HG03354 (cell line): ENCODE measurements around the gene IPCEF1.
"Not testable (repeated sequence)": the region's sequence is repeated elsewhere in the genome, so short reads cannot be mapped to it uniquely, and the experiment has no call there.

Experiments
- ATAC-seq: cut with Tn5 transposase; IDR thresholded peaks from one replicate; pipeline ENCODE4 v1.9.1; 2021; ENCODE audit warnings: mild to moderate bottlenecking; ENCODE audit not compliant: unreplicated experiment, poor library complexity, severe bottlenecking

IPCEF1 gene

GRCh38 chr6:154261688-154262397, 94.8 kb downstream of the IPCEF1 start:
- ATAC-seq, result no peak

GRCh38 chr6:154258064-154258757, 98.4 kb downstream of the IPCEF1 start:
- ATAC-seq, result peak; percentile 86

- ATAC-seq, result no peak
Observed at GRCh38 chr6:154257067-154257466, 99.5 kb downstream of the IPCEF1 start.

- ATAC-seq, result no peak
Observed at GRCh38 chr6:154252678-154253077, 103.9 kb downstream of the IPCEF1 start.

- ATAC-seq, result no peak
Observed at GRCh38 chr6:154251116-154251515, 105.5 kb downstream of the IPCEF1 start.

GRCh38 chr6:154249499-154250298, 106.9 kb downstream of the IPCEF1 start:
- peak; percentile 81 for ATAC-seq

GRCh38 chr6:154247119-154247861, 109.3 kb downstream of the IPCEF1 start:
- ATAC-seq, result peak; percentile 46

- ATAC-seq, result no peak
Observed at GRCh38 chr6:154246723-154247118, 109.9 kb downstream of the IPCEF1 start.

GRCh38 chr6:154245506-154245905, 111.1 kb downstream of the IPCEF1 start:
- ATAC-seq, result no peak

GRCh38 chr6:154243793-154244750, 112.5 kb downstream of the IPCEF1 start:
- no peak for ATAC-seq

- ATAC-seq, result no peak
Observed at GRCh38 chr6:154242617-154243357, 113.8 kb downstream of the IPCEF1 start.

- ATAC-seq, result no peak
Observed at GRCh38 chr6:154241581-154241980, 115.0 kb downstream of the IPCEF1 start.

GRCh38 chr6:154241061-154241460, 115.5 kb downstream of the IPCEF1 start:
- ATAC-seq, result not testable (repeated sequence)

GRCh38 chr6:154239392-154239791, 117.2 kb downstream of the IPCEF1 start:
- no peak for ATAC-seq

GRCh38 chr6:154238831-154239230, 117.8 kb downstream of the IPCEF1 start:
- ATAC-seq, result no peak

GRCh38 chr6:154236646-154237301, 119.8 kb downstream of the IPCEF1 start:
- no peak for ATAC-seq

- ATAC-seq, result peak; percentile 68
Observed at GRCh38 chr6:154234019-154234772, 122.4 kb downstream of the IPCEF1 start.
